ENCODE measurements around the gene WFS1.

GRCh38 chr4:6291784-6292297, 22.2 kb downstream of the WFS1 start:
- no peak for TF ChIP-seq CREB1 (IDR thresholded peaks at IDR 0.05)
- TF ChIP-seq RFX5 (IDR thresholded peaks at IDR 0.05; ENCODE audit: borderline replicate concordance, low read depth, low read length) = no peak
